HG03521 (cell line): ENCODE data around the gene INPP4B.

Source experiments
- ATAC-seq: cut with Tn5 transposase; IDR thresholded peaks from one replicate; pipeline ENCODE4 v1.9.1; 2021; ENCODE audit warnings: mild to moderate bottlenecking, moderate library complexity; ENCODE audit not compliant: unreplicated experiment

INPP4B gene

DNA sequence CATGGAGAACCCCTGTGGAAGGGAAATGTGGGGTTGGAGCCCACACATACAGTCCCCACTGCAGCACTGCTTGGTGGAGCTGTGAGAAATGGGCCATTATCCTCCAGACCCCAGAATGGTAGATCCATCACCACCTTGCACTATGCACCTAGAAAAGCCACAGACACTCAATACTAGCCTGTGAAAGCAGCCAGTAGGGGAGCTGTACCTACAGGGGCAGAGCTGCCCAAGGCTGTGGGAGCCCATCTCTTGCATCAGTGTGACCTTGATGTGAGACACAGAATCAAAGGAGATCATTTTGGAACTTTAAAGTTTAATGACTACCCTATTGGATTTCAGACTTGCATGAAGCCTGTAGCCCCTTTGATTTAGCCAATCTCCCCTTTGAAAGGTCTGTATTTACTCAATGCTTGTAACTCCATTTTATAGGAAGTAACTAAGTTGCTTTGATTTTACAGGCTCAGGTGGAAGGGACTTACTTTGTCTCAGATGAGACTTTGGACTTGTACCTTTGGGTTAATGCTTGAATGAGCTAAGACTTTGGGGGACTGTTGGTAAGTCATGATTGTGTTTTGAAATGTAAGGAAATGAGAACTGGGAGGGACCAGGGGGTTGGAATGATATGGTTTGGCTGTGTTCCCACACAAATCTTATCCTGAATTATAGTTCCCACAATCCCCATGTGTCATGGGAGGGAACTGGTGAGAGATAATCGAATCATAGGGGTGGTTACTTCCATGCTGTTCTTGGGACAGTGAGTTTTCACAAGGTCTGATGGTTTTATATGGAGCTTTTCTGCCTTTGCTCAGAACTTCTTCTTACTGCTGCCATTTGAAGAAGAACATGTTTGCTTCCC lies 352.6 kb downstream of the INPP4B start:
- no peak for ATAC-seq

DNA sequence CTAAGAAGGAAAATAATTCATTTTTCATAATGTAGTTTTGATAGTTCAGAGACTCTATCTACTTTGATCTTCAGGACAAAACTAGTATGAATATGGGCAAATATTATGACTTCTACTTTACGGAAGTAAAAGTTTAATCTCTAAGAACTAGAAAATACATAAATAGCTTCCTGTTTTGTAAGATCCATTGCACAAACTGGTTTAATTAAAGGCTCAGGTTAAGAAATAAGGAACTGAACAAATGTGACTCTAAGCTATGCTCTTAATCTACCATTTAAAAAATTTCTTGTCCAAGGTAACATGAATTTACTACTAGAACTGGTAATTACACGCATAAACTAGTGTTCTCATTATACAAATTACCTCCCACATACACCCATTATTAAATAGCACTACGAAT lies 360.6 kb downstream of the INPP4B start:
- ATAC-seq = no peak

DNA sequence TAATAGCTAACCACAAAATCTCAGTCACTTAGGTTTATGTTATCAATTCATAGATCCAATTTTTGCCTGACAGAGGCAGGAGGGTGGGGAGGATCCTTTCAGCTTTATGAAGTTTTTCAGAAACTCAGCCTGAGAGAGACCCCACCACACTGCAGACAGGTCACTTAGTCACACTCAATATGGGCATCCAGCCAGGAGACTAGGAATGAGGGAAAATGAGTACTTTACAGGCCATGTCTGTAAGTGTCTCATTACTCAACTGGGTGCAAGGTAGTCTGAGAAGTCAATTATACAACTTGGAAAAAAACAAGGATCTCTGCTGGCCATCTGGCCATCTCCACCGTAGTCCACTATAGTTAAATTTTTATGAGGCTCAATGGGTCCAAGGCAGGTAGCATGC lies 365.9 kb downstream of the INPP4B start:
- no peak for ATAC-seq

DNA sequence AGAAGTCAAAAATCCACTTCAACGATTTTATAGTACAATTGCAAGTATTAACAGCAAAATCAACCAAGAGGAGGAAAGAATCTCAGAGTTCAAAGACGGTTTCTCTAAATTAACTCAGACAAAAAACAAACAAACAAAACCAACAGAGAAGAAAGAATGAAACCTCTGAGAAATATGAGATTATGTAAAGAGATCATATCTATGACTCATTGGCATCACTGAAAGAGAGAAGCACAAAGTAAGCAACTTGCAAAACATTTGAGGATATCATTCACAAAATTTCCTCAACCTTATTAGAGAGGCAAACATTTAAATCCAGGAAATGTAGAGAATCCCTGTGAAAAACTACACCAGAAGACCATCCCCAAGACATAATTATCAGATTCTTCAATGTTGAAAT lies 370.4 kb downstream of the INPP4B start:
- no peak for ATAC-seq

DNA sequence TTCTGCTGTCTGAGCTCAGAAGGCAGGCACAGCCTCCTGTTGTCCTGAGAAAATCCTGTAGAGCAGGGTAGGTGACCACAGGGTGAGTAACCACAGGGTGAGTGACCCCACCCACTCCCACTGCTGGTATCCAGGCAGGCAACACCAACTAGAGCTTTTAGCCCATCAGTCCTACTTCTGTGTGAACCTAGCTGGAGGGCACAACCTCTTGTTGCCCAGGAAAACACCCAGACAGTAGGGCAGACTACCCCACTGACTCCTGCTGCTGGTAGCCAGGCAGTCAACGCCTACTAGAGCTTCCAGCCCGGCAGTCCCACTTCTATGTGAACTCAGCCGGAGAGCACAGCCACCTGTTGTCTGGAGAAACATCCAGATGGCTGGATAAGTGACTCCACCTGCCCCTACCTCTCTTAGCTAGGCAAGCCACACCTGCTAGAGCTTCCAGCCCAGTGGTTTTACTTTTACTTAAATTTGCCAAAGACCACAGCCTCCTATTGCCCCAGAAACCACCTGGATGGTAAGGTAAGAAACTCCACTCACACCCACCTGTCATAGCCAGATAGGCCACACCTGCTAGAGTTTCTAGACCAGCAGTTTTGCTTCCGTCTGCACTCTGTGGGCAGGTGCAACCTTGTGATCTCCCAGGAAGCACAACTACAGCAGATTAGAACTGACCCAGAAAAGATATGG lies 371.6 kb downstream of the INPP4B start:
- ATAC-seq = no peak

DNA sequence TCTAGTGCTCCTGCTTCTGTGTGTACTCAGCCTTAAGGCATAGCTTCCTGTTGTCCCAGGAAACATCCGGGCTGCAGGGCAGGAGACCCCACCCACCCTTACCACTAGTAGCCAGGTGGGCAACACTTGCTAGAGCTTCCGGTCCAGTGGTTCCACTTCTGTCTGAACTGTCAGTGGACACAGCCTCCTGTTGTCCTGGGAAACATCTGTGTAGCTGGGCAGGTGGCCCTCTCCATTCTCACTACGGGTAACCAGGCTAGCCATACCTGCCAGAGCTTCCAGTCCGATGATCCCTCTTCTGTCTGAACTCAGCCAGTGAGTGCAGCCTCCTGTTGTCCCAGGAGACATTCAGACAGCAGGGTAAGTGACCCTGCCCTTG lies 372.2 kb downstream of the INPP4B start:
- ATAC-seq = no peak

DNA sequence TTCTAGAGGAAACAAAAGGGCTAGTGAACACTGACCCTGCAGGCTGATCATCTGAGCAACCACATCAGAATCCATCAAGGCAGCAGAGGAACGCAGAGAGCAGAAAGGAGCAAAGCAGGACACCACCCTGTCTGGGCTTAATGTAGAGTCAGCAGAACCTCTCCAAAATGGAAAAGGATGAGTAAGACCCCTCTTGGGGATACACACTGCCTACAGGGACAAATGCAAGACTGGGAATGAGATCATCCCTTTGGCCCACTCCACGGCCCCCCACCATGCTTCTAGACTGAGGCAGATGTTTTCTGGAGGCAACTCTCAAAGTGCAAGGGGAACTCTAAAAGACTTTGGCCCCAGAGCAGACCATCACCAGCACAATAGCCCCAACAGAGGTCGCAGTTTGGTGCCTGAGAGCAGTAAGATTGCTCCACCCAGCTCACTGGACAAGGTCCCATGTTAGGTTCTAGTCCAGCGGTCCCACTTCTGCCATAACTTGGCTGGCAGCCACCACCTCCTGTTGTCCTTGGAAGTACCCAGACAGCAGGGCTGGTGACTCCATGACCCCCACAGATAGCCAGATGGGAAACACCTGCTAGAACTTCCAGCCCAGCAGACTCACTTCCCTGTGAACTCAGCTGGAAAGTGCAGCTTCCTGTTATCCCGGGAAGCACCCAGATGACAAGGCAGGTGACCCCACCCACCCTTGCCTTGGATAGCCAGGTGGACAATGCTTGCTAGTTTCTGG lies 372.7 kb downstream of the INPP4B start:
- no peak for ATAC-seq

DNA sequence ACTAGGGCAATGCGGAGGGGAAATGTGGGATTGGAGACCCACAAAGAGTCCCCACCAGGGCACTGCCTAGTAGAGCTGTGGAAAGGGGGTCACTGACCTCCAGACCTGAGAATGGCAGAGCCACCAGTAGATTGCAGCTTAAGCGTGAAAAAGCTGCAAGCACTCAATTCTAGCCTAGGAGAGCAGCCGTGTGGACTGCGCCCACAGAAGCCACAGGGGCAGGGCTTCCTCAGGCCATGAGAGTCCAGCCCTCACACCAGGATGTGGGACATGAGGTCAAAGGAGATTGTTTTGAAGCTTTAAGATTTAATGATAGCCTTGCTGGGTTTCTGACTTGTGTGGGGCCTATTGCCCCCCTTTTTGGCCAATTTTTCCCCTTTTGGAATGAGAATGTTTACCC lies 379.0 kb downstream of the INPP4B start:
- ATAC-seq = no peak

DNA sequence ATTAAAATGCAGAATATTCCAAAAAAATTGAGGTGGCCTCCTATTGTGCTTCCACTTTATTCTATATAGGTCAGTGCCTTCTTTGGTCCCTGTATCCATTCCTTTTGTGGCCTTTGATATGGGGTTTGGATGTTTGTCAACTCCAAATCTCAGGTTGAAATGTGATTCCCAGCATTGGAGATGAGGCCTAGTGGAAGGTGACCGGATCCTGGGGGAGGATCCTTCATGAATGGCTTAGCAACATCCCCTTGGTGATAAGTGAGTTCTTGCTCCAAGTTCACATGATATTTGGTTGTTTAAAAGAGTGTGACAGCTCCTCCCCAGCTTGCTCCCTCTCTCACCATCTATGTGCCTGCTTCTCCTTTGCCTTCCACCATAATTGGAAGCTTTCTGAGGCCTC lies 380.6 kb downstream of the INPP4B start:
- no peak for ATAC-seq

DNA sequence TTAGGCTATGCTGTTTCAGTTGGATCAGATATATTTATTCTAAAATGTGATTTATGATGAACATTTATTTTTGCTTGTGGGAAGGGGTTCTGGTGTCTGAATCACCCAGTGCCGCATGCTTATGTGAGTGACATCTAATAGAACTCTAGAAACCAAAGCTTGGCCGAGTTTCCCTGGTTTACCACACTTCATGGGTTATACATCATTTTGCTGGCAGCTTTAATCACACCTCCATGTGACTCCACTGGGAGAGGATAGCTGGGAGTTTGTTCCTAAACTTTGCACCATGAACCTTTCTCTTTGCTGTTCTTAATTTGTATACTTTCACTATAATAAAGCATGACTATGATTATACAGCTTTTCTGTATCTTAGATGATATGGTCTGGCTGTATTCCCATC lies 382.9 kb downstream of the INPP4B start:
- no peak for ATAC-seq

DNA sequence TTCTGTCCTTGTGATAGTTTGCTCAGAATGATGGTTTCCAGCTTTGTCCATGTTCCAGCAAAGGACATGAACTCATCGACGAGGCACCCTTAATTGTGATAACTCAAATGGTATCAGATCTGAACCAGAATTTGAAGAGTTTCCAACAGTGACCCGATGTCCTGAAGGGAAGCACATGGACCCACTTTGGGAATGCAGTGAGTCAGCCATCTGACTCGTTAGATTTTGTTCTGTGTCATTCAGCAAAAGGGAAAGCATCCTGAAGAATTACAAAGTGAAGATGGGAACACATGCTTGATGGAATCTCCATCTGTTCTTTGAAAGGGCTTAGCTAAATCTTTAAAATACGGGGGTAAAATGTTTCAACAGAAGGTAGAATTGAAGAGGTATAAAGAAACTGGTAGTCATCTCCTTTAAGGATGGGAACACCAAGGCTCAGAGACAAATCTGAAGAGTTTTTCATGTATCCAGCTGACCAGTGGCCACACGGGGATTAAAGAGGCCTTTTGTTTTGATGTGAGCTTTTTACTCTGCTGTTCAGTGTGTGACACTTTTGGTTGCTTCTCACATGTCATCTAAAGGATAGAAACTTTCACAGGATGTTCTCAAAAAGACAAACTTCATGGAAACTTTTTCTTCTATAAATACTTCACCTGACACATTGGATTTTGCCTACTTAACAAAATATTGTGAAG lies 393.8 kb downstream of the INPP4B start:
- no peak for ATAC-seq

DNA sequence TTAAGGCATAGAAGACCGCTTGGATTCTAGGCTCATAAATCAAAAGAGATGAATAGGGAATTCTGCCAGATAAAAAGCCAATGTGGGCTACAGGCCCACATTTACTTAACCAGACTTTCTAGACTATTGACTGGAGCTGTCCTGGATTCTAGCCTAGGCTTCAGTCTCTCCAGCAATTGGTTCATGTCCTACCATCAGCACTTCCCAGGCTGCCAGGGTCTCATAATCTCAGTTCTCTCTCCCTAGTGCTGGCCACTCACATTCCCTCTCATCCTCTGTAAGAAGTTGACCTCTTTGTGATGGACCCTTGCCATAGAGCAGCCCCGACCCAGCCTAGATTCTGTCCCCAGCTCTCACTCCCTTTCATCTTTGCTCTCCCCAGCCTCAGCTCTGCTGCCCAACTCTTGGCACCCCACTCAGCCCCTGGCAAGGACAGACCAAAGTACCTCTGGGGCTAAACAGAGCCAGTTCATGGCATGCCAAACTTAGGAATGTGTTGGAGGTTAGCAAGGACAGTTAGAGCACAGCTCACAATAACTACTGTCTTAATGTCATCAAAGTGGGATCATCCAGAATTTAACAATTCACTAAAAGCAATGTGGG lies 396.2 kb downstream of the INPP4B start:
- no peak for ATAC-seq

DNA sequence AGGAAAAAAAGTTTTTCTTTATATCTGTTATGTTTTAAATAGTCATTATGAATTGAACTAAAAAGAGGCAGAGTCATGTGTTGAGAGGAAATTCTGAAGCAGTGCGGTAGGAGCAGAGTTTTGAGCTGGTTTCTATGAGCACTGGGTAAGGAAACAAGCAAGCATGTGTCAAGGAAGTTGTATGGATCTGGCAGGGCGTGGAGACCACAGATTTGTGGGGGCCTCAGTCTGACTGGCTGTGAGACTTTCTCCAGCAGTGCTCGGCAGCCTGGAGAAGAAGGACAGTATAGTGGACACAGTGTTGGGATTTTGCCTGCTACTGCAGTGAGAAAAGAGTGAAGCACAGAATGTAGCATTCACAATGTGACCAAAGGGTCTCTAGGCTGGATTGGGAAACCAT lies 399.1 kb downstream of the INPP4B start:
- ATAC-seq = no peak

DNA sequence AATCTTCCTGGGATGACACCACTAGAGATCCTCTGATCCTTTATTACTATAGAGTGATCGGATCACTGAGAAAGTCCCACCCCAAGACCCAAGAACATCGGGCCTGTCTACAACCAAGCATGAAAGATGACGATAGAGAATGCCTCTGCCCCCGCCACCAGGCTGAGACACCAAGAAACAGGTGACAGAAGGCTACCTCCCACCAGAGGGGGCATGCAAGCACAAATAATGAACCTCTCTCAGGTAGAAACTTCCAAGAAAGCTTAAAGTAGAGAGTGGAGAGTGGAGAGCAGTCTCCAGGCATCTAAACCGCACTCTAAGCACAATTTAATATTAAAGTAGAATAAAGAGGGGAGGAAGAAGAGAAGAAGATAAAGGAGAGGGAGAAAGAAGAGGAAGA lies 402.6 kb downstream of the INPP4B start:
- ATAC-seq = no peak

DNA sequence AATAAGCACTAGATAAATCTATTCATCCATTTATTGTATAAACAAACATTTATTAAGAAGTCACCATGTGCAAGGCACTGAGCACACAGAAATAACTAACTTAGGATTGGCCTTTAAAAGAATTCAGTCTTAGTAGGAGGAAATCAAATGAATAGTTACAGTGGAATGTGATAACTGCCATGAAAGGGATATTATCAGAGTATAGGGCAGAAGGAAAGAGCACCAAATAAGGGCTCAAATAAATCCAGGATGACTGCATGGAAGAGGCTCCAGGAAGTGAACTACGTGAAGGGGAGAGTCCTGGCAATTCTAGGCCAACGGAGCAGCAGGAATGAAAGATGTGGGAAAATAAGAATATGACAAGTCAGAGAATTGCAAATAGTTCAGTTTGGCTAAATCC lies 406.0 kb downstream of the INPP4B start:
- ATAC-seq = no peak

DNA sequence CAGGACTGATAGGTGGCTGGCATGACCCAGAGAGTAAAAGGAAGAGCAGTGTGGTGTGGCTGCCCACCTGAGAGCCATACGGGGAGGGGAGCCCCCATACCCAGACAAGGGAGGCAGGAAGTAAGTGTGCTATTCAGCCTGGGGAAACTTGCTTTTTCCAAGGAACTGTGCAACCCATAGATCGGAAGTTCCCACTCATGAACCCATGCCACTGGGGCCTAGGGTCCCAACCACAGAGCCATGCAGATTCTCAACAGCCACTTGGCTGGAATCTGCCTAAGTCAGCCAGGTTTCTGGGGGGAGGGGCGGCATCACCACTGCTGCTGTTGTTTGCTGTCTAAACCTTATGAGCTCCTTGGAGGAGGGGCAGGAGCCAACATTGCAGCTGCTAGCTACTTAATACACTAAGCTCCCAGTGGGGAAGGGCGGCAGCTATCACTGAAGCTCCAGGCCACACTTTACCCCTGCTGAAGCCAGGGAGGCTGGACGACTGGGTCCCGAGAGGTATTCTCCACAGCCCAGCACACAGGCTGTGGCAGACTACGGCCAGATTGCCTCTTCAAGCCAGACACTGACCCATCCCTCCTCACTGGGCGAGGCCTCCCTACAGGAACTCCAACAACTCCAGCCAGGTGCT lies 410.4 kb downstream of the INPP4B start:
- ATAC-seq = no peak

DNA sequence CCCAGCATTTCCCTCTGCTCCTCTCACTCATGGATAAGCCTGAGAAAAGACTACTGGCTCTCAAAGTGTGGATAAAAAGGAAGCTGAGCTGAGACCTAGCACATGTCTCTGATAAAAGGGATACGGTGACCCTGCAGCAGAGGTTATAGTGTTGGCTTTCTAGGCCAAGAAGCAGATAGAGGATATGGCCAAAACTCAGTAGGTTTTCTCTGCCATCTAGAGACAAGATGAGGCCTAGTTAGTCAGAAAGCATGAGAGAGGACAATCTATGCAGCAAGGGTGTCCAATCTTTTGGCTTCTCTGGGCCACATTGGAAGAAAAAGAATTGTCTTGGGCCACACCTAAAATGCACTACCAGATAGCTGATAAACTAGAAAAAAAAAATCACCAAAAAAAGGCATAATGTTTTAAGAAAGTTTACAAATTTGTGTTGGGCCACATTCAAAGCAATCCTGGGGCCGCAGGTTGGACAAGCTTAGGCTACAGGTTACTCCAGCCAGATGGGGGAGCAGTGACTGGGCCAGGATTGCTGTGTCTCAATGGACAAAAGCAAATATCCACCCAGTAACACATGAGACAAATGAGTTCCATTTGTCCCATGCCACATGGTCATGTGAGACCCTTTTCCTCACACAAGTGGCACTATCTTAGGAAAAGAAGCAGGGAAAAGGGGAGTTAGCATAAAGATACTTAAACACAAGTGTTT lies 411.4 kb downstream of the INPP4B start:
- ATAC-seq = no peak

DNA sequence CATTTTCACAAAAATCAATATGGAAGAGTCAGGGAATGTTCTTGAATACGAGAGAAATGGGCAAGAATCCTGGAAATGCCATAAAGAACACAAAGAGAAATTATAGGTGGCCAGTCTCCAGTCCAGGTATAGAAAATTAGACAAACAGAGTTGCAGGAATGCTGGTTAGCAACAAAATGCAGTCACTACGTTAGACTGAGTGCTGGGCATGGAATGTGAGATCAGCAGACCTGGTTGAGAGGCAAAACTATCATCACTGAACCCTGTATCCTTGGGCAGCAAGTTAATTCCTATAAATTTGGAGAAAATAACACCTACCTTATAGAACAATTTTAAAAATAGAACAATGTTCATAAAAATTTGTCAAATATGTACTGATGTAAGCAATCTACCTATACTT lies 417.4 kb downstream of the INPP4B start:
- ATAC-seq = no peak

DNA sequence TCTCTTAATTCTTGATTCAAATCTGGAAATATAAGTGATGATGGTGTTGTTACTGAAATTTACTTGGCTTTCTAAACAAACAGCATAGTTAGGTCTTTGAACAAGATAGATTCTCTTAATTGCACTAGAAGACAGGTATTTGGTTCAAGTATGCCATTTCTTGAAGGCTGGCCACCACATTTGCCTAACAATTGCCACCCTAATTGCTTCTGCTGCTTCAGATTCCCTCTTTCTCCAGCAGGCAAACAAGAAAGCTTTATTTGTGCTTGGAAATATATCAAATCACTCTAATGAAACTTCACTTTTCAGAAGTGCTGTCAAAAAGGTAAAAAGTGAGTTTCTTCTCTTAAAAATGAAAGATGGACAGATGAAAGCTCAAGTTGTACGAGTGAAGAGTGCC lies 418.6 kb downstream of the INPP4B start:
- no peak for ATAC-seq

DNA sequence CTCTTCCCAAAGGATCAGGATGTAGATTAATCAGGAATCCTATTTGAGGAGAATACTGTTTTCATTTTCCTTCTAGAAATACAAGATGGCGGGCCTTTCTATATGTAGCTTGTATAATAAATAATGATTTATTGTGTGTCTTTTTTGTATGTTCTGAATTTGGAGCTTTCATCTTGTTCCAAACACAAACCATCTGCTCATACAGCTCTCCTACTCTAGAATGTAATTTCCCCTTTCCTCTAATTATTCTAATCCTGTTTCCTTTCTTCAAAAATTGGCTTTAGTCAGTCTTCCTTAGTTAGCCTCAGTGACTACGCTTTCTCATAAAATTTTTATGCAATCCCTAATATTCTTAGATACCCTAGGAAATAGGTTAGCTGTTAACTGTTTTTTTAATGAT lies 422.2 kb downstream of the INPP4B start:
- ATAC-seq = no peak
